Ascending aorta (tissue), 2 donors: ENCODE results near the gene SRBD1. TPM values are rescaled to one million over a fixed set of nuclear protein-coding genes. Genes with fewer than 3 reads are reported as not detected.

Experiments used
- DNase-seq, 2 donors: peaks; one replicate each; pipeline ENCODE4 v3.0.0-alpha.2; 2019; ENCODE audit warnings: low spot score in 2 of 2
- H3K27ac ChIP-seq, 2 donors: fragments of 200-600 bp; sonication (generic); one replicate each; pipeline ENCODE4 v1.5.1; 2016 to 2017; ENCODE audit warnings: mild to moderate bottlenecking in 1 of 2
- H3K27me3 ChIP-seq: fragments of 200-600 bp; sonication (generic); one replicate; pipeline ENCODE4 v1.5.1; 2017
- H3K36me3 ChIP-seq, 2 donors: fragments of 200-600 bp; sonication (generic); one replicate each; pipeline ENCODE4 v1.5.1; 2016
- H3K4me1 ChIP-seq, 2 donors: fragments of 200-600 bp; sonication (generic); one replicate each; pipeline ENCODE4 v1.5.1; 2016 to 2017; ENCODE audit warnings: mild to moderate bottlenecking in 1 of 2
- H3K4me3 ChIP-seq, 2 donors: fragments of 200-600 bp; sonication (generic); one replicate each; pipeline ENCODE4 v1.5.1; 2016 to 2017; ENCODE audit warnings: mild to moderate bottlenecking in 1 of 2
- H3K9me3 ChIP-seq, 2 donors: fragments of 200-600 bp; sonication (generic); one replicate each; pipeline ENCODE4 v1.5.1; 2016
- intact Hi-C: fragments of 100-400 bp; cut with DNase I; formaldehyde crosslinking; loops from one replicate; pipeline ENCODE4 v1.15.1; 2023
- total RNA-seq: library from RNA; depleted of rRNA; stranded (reverse); fragments of >200 nt; gene quantifications from one replicate; pipeline ENCODE4 v1.1.0, GENCODE V29; 2016
- TF ChIP-seq, protein P1 (sequence below), 3 experiments: fragments of 200-600 bp in 2 of 3; fragments of 450-650 bp in 1 of 3; sonication (generic) in 2 of 3; IDR thresholded peaks; one replicate each; pipeline ENCODE4 v1.5.1; 2016 to 2019; ENCODE audit warnings: antibody characterized with exemption in 3 of 3, mild to moderate bottlenecking in 1 of 3, moderate library complexity in 1 of 3

Gene SRBD1
- total RNA-seq, 1 donor from 2014 or later, result 7.6 TPM

DNA sequence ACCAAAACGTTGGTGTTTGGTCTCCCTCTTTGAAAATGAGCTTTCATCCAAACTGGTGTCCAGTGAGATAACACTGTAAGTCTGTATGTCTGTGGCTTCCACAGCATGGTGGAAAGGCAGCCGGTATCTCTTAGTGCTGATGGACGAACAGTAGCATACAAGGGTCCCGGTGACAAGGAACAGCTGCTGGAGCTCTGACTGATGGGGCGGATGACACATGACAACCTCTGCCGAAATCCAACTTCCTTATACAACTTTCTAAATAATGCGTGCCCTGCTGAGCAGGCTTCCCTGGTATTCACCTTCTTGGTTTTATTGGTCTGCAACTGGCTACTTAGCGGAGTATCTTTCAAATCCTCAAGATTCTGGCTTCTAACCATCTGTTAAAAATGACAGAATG, 216.2 kb downstream of the SRBD1 start:
- H3K4me3 ChIP-seq, result no peak overlapping the region
- TF ChIP-seq, protein P1, sequence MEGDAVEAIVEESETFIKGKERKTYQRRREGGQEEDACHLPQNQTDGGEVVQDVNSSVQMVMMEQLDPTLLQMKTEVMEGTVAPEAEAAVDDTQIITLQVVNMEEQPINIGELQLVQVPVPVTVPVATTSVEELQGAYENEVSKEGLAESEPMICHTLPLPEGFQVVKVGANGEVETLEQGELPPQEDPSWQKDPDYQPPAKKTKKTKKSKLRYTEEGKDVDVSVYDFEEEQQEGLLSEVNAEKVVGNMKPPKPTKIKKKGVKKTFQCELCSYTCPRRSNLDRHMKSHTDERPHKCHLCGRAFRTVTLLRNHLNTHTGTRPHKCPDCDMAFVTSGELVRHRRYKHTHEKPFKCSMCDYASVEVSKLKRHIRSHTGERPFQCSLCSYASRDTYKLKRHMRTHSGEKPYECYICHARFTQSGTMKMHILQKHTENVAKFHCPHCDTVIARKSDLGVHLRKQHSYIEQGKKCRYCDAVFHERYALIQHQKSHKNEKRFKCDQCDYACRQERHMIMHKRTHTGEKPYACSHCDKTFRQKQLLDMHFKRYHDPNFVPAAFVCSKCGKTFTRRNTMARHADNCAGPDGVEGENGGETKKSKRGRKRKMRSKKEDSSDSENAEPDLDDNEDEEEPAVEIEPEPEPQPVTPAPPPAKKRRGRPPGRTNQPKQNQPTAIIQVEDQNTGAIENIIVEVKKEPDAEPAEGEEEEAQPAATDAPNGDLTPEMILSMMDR (IDR thresholded peaks at IDR 0.05), result no peak
- H3K4me1 ChIP-seq, result no peaks in the 10 kb centered on the region
- H3K9me3 ChIP-seq, result no peaks in the 10 kb centered on the region
- no peak overlapping the region for H3K27ac ChIP-seq
- DNase-seq, result no peak
- intact Hi-C loops, result no loop called here
- no peaks in the 10 kb centered on the region for H3K27me3 ChIP-seq
- H3K36me3 ChIP-seq, result no peaks in the 10 kb centered on the region

DNA sequence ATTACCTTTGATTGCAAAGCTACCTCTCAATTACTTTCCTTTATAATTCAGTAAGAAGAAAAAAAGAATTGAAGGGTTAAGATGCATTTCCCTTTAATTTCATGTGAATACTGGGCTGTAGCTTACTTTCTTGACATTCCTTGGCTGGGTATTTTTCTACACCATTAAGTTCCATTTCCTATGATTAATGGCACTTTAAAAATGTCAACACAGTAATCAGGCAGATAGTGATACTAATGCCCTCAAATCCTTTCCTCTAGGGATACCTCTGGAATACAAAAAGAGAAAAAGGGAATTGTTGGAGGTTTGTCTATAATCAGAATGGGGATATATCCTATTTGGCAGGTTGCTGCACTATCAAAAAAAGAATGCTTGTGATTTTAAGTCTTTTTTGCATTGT, 216.9 kb downstream of the SRBD1 start:
- TF ChIP-seq, protein P1 (IDR thresholded peaks at IDR 0.05), result no peak
- Histone ChIP-seq H3K27me3 (no peaks in the 10 kb centered on the region), H3K27ac (no peak overlapping the region), H3K4me3 (no peak overlapping the region), H3K9me3 (no peaks in the 10 kb centered on the region), H3K4me1 (no peaks in the 10 kb centered on the region), H3K36me3 (no peaks in the 10 kb centered on the region)
- intact Hi-C loops, result no loop called here
- DNase-seq, result no peak

DNA sequence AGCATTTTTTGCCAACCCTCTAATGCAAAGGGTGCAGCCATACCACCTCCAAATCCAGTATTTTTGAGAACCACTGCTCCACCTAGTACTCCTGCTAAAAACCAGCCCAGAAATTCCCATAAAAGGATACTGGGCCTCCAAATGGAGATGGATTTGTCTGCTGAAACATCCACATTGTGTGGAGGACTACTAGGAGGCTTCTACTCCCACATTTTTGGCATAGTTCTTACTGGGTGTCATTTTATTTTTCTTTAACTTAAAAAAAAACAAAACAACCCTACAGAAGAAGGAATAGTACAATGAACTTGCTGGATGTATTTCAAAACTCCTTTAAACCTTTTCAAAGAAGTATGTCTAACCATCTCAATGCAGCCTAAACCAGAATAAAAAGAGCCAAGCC, 219.2 kb downstream of the SRBD1 start:
- intact Hi-C loops, result no loop called here
- Histone ChIP-seq H3K27ac (no peak overlapping the region), H3K27me3 (no peaks in the 10 kb centered on the region), H3K4me3 (no peak overlapping the region), H3K9me3 (no peaks in the 10 kb centered on the region), H3K36me3 (no peaks in the 10 kb centered on the region), H3K4me1 (no peaks in the 10 kb centered on the region)
- TF ChIP-seq, protein P1 (IDR thresholded peaks at IDR 0.05), result no peak
- DNase-seq, result no peak

DNA sequence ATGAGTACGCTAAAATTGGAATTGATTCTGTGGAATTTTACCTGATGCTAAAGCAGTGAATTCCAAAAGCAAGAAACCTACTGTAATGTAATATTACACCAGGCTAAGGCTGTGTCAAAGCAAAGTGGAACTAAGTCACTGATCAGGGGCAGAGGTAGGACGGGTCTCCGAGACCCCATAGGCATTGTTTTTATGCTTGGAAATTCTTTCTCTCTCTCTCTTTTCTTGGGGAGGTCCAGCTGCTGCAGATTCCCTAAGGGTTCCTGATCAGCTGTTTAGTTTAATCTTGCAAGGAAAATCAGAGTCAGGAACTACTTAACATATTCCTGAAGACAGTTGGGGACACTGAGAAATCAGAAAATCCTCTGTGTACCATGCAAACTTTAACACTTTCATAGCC, 220.2 kb downstream of the SRBD1 start:
- TF ChIP-seq, protein P1 (IDR thresholded peaks at IDR 0.05), result no peak
- intact Hi-C loops, result no loop called here
- Histone ChIP-seq H3K9me3 (no peaks in the 10 kb centered on the region), H3K27me3 (no peaks in the 10 kb centered on the region), H3K36me3 (no peaks in the 10 kb centered on the region), H3K4me1 (no peaks in the 10 kb centered on the region), H3K4me3 (no peak overlapping the region), H3K27ac (no peak overlapping the region)
- no peak for DNase-seq

DNA sequence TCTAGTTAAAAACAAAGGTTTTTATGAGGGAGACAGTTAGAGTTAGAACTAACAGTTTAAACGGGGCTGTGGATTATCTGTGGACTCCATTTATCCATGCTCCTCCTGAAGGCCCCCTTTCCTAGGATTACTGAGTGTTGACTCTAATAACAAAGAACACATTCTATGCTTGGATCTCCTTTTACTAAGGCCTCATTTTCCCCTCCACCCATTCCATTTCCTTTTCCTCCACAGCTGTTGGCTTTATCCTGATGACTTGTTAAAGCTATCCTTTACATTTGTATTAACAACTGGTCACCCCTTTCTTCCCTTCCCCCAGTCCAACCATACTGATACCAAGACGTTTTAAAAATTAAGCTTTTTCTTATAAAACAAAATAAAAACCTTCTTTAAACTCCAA, 220.6 kb downstream of the SRBD1 start:
- Histone ChIP-seq H3K4me1 (no peaks in the 10 kb centered on the region), H3K36me3 (no peaks in the 10 kb centered on the region), H3K27ac (no peak overlapping the region), H3K27me3 (no peaks in the 10 kb centered on the region), H3K9me3 (no peaks in the 10 kb centered on the region), H3K4me3 (no peak overlapping the region)
- TF ChIP-seq, protein P1 (IDR thresholded peaks at IDR 0.05), result no peak
- intact Hi-C loops, result no loop called here
- DNase-seq, result no peak

DNA sequence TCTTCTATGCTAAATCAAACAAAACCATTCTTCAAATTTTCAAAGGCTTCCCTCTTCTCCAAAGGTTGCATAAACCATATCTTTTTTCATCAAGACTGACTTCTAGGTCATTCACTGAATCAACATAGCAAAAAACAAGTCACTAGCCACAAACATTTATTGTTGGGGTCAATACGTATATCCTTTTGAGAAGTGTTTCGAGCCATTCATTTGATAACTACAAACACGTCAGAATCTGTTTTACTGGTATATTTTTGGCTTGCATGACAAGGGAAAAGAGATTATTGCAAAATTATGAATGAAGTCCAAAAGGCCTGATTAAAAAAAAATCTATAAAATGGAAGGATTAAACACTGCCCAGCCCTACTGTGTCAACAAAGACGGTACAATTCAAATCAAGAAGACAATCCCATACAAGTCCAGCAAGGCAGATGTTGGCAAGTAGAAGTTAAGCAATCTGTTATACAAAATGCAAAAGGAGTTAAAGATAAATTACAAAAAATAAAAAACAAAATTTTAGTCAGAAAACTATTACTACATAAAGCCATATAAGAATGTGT, 222.4 kb downstream of the SRBD1 start:
- Histone ChIP-seq H3K27ac (no peak overlapping the region), H3K4me1 (no peaks in the 10 kb centered on the region), H3K27me3 (no peaks in the 10 kb centered on the region), H3K36me3 (no peaks in the 10 kb centered on the region), H3K9me3 (no peaks in the 10 kb centered on the region), H3K4me3 (no peak overlapping the region)
- DNase-seq, result no peak
- intact Hi-C loops, result no loop called here
- TF ChIP-seq, protein P1 (IDR thresholded peaks at IDR 0.05), result no peak
